Effector CD8-positive, alpha-beta T cell (primary cell): ENCODE data around the gene PCBP3.

ENCODE experiments used
- DNase-seq: peaks from one replicate; lab custom pipeline; 2025; lab: John Stamatoyannopoulos, UW

Gene PCBP3

DNA sequence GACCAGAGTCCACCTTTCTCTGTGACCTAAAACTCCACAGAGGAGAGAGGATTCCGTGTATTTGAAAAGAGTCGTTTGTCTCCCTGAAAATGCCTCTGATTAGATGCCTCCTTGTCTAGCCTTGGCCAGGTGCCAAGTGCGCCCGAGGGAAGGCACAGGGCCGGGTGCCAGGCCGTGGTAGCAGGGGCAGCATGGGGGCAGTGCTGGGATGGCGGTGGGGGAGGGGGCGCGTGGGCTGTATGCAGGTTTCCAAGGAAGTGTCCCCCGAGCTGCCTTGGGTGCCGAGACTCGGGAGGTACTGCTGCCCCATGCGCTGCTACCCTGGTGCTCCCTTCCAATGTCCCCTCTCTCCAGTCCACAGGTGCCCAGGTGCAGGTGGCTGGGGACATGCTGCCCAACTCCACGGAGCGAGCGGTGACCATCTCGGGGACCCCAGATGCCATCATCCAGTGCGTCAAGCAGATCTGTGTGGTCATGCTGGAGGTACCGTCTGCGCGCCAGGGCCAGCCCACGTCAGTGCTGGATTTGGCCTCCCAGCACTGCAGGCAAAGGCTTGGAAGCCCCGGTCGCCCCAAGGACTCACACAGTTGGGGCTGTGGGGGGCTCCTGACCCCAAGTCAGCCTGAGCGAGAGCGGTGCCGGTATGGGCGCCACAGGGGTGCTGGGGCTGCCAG, 267.2 kb downstream of the PCBP3 start:
- no peak for DNase-seq

- DNase-seq: no peak
Observed at GRCh38 chr21:45911806-45912325, 268.3 kb downstream of the PCBP3 start.

GRCh38 chr21:45912611-45913417, 269.3 kb downstream of the PCBP3 start:
- no peak for DNase-seq

DNA sequence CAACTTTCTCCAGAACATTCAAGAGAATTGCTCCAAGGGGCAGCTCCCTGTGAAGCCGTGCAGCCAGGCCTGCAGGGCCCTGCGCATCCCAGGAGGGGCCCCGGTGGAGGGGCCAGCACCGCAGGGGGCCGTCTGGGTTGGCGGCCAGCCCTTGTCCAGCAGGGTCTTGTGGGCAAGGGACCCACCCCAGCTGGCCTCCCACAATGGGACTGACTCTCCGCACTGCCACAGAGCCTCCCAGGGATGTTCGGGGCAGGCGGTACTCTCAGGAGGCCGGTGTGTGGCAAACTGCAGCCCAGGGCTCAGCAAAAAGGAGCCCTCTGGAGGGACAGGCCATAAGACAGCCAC, 269.9 kb downstream of the PCBP3 start:
- no peak for DNase-seq

GRCh38 chr21:45913886-45914285, 270.4 kb downstream of the PCBP3 start:
- DNase-seq: no peak

- DNase-seq: no peak
Observed at GRCh38 chr21:45914321-45914845, 270.9 kb downstream of the PCBP3 start.

DNA sequence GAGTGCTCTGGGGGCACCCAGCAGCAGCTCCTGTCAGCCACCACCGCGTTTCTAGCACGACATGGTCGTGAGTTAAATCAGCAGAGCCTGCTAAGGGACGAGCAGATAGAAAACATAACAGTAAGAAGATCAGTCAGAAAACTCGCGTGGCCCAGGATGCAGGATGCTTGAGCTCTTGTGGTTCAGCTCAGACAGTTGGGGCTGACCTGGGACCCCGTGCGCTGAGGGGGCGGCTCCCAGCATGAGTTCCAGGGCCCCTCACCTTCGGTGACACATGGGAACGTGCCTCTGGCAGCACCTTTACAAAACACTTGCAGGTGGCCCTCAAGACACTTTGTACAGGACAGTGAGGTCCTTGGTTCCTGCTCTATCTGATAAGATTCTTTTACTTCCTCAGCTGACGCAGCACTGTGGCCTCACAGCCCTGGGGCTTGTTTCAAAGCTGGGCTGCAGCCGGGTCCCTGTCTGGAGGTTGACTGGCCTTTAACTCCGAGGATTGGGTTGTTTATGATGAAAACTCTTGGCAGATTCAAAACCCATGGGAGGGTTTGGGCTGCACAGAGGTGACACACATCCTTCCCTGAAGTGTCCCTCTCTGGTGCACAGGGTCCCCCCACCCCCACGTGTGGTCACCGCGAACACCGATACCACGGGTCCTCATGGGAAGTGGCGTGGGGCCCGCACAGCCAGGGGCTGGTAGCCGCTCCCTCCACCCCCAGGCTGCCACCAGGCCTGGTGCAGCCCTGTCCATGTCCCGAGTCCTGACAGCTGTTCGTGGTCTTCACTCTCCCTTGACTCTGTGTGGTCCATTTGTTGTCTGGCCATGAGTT, 272.7 kb downstream of the PCBP3 start:
- DNase-seq: no peak

- DNase-seq: no peak
Observed at GRCh38 chr21:45917241-45917640, 273.7 kb downstream of the PCBP3 start.

GRCh38 chr21:45918011-45918410, 274.5 kb downstream of the PCBP3 start:
- no peak for DNase-seq

DNA sequence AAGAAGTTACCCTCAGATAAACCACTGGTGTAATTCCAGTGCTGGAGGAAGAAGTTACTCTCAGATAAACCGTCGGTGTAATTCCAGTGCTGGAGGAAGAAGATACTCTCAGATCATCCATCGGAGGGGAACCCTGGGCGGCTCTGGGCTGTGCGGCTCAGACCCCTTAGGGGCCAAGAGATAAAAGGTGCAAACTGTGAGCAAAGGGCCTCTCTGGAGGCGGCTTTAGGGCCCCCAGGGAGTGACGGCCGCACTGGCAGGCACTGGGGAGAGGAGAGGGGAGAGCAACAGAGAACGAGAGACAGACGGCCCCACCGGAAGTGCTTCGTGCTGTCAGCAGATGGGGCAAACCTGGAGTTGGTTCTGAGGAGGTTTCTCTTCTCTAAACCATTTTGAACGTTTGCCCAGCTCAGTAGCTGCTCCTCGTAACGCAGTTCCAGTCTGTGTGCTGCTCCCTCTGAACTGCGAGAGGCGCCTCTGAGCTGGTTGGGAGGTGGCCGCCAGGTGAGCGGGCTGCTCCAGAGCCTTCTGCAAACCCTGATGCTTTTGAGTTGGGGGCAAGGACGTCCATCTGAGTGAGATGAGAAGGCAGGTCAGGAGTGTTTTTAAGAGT, 275.4 kb downstream of the PCBP3 start:
- no peak for DNase-seq

DNA sequence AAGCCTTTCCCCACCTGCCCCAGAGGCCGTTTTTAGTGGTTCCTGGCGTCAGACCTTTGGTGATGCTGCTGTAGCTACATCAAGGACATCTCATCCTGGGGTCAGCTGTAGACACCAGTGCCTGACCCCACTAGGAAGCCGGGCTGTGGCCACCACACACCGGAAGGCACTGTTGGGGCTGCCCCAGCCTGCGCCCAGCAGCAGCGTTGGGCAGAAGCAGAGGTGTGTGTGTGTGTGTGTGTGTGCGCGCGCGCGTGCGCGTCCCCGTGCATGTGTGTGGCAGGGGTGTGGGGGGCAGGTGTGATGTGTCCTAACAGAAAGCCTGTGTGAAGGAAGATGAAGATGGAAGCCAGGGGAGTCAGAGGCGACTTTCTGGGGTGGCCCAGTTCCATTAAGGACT, 276.1 kb downstream of the PCBP3 start:
- no peak for DNase-seq

- no peak for DNase-seq
Observed at GRCh38 chr21:45920824-45921600, 277.5 kb downstream of the PCBP3 start.

DNA sequence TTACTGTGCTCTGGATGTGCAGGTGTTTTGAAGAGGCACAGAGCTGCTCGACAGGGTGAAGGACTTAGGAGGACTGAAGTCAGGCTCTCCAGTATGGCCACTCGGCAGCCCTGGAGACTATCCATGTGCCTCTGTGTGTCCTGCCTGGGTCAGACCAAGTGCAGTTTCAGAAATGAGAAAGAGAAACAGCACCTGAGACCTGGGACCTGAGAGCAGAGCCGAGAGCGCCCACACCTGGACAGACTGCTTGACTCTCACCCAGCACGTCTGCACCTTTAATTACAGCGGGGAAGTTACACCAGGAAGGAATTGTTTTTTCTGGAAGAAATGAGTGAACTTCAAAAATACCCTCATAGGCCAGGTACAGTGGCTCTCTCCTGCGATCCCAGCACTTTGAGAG, 278.4 kb downstream of the PCBP3 start:
- DNase-seq: no peak

DNA sequence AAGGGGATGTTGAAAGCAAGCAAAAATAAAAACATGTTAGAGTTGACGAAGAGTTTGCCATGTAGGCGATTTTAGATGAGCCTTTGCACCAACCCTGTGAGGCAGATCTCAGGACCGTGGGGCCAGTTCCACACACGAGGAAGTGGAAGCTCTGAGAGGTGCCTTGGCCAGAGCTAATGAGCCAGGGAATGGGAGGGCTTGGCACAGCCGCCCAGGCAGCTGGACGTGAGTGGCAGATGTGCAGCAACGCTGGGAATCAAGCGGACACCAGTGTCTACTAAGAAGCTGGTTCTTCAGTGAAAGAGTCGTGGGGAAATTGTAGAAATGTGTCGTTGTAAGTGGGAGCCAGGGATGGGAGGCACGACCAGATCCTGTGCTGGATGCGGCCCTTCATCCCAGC, 279.1 kb downstream of the PCBP3 start:
- DNase-seq: no peak

DNA sequence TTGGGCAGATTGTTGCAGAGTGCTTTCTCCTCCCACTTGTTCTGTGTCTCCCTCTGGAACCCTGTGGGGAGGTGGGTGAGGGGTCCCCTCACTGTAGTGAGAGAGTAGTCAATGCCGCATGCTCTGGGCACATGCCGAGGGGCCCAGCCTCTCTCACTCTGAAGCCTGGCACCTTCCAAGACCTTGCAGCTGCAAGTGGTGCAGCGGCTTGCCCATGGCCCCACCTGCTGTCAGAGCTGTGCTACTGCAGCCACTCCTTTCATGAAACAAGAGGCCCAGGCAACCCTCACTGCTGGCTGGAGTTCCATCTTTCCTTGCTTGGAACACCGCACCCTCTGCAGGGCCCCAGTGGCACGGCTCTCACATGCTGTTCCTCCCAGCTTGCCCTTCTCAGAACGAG, 279.6 kb downstream of the PCBP3 start:
- peak; percentile 63 for DNase-seq

- no peak for DNase-seq
Observed at GRCh38 chr21:45926281-45926680, 282.8 kb downstream of the PCBP3 start.

DNA sequence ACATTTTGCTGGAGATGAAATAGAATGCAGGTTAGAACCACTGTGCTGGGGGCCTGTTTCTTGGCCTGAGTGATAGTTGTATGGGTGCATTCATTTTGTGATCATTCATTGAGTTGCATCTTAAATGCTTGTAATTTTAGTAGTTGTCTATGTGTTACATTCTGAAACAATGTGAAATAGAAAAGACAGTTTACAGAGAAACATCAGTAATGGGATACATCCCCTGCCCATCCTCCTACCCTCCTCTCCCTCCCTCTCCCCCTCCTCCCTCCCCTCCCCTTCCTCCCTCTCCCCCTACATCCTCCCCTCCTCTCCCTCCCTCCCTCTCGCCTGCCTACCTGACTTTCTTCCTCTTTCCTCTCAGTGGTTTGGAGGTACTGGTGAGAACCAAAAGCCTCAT, 283.5 kb downstream of the PCBP3 start:
- no peak for DNase-seq

DNA sequence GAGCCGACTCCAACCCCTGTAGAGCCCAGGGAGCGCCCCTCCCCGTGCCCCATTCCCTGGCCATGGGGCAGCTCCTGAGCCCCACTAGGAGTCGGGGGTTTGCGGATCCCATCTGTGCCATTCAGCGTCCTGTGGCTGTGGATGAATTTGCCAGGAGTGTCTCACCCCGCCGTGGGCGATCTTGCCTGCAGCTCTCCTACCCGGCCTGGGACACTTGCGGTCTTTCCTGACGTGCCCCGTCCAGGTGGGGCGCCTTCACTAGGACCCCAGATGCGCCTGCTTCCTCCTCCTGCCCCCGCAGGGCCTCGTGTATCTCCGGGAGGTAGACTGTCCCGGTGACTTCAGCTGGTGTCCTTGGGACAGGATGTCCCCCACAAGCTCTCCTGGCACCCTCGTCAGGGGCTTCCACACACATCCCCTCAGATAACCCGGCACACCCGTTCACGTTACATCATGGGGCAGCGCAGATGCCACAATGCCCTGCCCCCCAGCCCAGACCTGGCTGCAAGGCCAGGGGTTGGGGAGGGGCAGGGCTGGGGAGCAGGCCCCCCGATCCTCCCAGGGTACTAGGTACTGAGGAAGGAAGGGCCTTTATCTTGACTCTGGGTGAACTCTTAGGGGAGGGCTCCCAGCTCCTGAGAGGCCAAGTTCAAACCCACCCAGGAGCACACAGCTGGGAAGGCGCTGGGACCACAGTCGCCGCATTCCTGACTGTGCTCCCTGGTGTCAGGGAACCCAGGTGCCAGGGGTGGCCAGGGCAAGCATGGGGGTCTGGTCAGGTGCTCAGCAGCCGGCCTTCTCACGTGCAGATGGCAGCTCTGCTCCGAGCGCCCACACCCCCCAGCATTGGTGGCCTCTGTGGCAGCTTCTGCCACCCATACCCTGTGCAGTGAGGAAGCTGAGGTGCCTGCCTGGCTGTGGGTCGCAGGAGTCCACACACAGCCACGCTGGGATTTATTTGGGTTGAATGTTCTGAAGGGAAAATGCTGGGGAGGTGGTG, 284.6 kb downstream of the PCBP3 start:
- no peak for DNase-seq

DNA sequence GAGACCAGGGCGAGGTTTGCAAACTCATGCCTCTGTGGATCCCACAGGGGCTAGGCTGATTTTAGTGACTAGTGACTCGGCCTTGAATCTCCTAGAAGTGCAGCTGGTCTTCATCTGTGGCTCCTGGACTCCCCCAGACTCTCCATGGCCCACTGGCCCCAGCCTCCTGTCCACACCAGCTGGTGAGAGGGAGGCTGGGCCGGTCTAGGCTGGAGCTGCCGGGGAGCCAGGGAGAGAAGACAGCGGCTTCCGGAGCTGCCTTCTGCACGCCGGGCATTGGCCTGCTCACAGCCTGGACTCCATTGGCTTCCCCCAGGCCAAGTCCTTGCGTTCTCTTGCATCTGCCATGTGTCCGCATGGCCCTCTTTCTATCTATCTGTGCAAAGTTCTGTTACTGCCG, 285.9 kb downstream of the PCBP3 start:
- DNase-seq: no peak

GRCh38 chr21:45930231-45930760, 286.8 kb downstream of the PCBP3 start:
- no peak for DNase-seq
